ENCODE measurements around the gene RANBP17. TPM values are rescaled to one million over a fixed set of nuclear protein-coding genes. Genes with fewer than 3 reads are reported as not detected.

RANBP17 gene
- total RNA-seq, 1 donor from 2014 or later, result 22.0 TPM

DNA sequence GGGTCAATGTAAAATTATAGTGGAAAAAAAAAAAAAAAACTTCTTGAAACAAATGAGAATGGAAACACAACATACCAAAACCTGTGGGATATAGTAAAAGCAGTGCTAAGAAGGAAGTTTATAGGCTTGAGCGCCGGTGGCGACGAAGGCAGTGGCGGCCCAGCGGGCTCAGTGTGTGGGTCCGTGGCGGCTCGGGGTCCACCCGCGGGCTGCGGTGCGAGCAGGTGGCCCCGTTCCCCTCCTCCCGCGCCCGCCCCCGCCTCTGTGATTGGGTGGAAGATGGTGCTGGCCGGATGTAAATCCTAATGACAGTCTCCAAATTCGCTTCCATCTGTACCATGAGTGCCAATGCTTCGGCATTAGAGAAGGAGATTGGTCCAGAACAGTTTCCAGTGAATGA lies 389.7 kb downstream of the RANBP17 start:
- Mint-ChIP-seq H3K27me3 (no peaks in the 10 kb centered on the region), H3K27ac (no peak overlapping the region), H3K9me3 (peaks cover 16% of the 10 kb centered on the region), H3K4me1 (ENCODE audit: unreplicated experiment) (no peaks in the 10 kb centered on the region), H3K36me3 (peaks cover 15% of the 10 kb centered on the region), H3K4me3 (no peak overlapping the region)
- TF ChIP-seq CTCF (conservative IDR thresholded peaks at IDR 0.05), result no peak
- DNase-seq (ENCODE audit: extremely low spot score, unreplicated experiment), result no peak

- no peak overlapping the region for H3K4me3 Mint-ChIP-seq
- no peak for TF ChIP-seq CTCF (conservative IDR thresholded peaks at IDR 0.05)
- peaks cover 16% of the 10 kb centered on the region for H3K9me3 Mint-ChIP-seq
- no peaks in the 10 kb centered on the region for H3K4me1 Mint-ChIP-seq (ENCODE audit: unreplicated experiment)
- DNase-seq (ENCODE audit: extremely low spot score, unreplicated experiment), result no peak
- H3K27me3 Mint-ChIP-seq, result no peaks in the 10 kb centered on the region
- H3K36me3 Mint-ChIP-seq, result peaks cover 12% of the 10 kb centered on the region
- H3K27ac Mint-ChIP-seq, result no peak overlapping the region
Observed at GRCh38 chr5:171252674-171253073, 390.9 kb downstream of the RANBP17 start.

DNA sequence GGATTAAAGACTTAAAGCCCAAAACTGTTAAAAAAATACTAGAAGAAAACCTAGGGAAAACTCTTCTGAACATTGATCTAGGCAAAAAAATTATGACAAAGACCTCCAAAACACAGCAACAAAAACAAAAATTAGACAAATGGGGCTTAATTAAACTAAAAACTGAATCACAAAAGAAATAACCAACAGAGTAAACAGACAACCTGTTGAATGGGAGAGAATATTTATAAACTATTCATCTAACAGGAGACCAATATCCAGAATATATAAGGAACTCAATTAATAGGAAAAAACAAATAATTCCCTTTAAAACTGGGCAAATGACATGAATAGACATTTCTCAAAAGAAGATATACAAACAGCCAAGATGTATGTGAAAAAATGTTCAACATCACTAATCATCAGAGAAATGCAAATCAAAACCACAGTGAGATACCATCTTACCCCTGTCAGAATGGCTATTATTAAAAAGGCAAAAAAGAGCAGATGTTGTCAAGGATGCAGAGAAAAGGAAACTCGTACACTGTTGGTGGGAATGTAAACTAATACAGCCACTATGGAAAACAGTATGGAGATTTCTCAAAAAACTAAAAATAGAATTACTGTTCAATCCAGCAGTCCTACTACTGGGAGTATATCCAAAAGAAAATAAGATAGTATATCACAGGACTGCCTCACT lies 397.1 kb downstream of the RANBP17 start:
- no peaks in the 10 kb centered on the region for H3K36me3 Mint-ChIP-seq
- no peaks in the 10 kb centered on the region for H3K27me3 Mint-ChIP-seq
- DNase-seq (ENCODE audit: extremely low spot score, unreplicated experiment), result no peak
- no peak for TF ChIP-seq CTCF (conservative IDR thresholded peaks at IDR 0.05)
- no peaks in the 10 kb centered on the region for H3K9me3 Mint-ChIP-seq
- H3K27ac Mint-ChIP-seq, result no peak overlapping the region
- no peak overlapping the region for H3K4me3 Mint-ChIP-seq
- no peaks in the 10 kb centered on the region for H3K4me1 Mint-ChIP-seq (ENCODE audit: unreplicated experiment)

DNA sequence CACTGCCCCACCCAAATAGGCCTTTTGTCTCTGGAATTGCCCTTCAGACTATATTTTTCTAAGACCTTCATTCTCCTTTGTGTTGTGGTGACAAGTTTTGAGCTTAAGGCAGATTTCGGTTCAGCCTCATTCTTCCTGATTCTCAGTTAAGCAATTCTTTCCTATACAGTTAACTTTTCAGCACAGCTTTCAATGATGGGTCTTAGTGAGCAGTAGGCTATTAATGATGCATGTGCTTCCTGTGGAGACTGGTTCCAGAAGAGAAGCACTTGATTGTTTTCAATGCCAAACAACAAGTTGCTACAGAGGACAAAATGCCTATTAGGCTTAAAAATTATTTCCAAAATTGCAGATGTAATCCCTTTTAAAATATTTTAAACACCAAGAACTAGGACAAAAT lies 399.5 kb downstream of the RANBP17 start:
- no peaks in the 10 kb centered on the region for H3K36me3 Mint-ChIP-seq
- H3K27ac Mint-ChIP-seq, result peak overlapping the region; percentile 20
- DNase-seq (ENCODE audit: extremely low spot score, unreplicated experiment), result no peak
- no peaks in the 10 kb centered on the region for H3K9me3 Mint-ChIP-seq
- H3K4me3 Mint-ChIP-seq, result no peak overlapping the region
- H3K27me3 Mint-ChIP-seq, result no peaks in the 10 kb centered on the region
- H3K4me1 Mint-ChIP-seq (ENCODE audit: unreplicated experiment), result no peaks in the 10 kb centered on the region
- no peak for TF ChIP-seq CTCF (conservative IDR thresholded peaks at IDR 0.05)

- Mint-ChIP-seq H3K4me1 (ENCODE audit: unreplicated experiment) (no peaks in the 10 kb centered on the region), H3K27ac (peak overlapping the region; percentile 20), H3K27me3 (no peaks in the 10 kb centered on the region), H3K4me3 (no peak overlapping the region), H3K36me3 (no peaks in the 10 kb centered on the region), H3K9me3 (no peaks in the 10 kb centered on the region)
- no peak for DNase-seq (ENCODE audit: extremely low spot score, unreplicated experiment)
- no peak for TF ChIP-seq CTCF (conservative IDR thresholded peaks at IDR 0.05)
Observed at GRCh38 chr5:171261904-171262303, 400.1 kb downstream of the RANBP17 start.

Data from type B pancreatic cell (in vitro differentiated cells).